Measurements from ENCODE around the gene UNC45B.
"Not testable (repeated sequence)": the region's sequence is repeated elsewhere in the genome, so short reads cannot be mapped to it uniquely, and the experiment has no call there.

Gene UNC45B, protein sequence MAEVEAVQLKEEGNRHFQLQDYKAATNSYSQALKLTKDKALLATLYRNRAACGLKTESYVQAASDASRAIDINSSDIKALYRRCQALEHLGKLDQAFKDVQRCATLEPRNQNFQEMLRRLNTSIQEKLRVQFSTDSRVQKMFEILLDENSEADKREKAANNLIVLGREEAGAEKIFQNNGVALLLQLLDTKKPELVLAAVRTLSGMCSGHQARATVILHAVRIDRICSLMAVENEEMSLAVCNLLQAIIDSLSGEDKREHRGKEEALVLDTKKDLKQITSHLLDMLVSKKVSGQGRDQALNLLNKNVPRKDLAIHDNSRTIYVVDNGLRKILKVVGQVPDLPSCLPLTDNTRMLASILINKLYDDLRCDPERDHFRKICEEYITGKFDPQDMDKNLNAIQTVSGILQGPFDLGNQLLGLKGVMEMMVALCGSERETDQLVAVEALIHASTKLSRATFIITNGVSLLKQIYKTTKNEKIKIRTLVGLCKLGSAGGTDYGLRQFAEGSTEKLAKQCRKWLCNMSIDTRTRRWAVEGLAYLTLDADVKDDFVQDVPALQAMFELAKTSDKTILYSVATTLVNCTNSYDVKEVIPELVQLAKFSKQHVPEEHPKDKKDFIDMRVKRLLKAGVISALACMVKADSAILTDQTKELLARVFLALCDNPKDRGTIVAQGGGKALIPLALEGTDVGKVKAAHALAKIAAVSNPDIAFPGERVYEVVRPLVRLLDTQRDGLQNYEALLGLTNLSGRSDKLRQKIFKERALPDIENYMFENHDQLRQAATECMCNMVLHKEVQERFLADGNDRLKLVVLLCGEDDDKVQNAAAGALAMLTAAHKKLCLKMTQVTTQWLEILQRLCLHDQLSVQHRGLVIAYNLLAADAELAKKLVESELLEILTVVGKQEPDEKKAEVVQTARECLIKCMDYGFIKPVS

GRCh38 chr17:35147375-35147905, at the start of gene UNC45B:
Gene UNC45B (plus strand): TSS chr17:35147817. CDS start chr17:35148264, 447 bp downstream.
- no peak for DNase-seq

GRCh38 chr17:35099908-35100307, 47.7 kb upstream of the UNC45B start:
- DNase-seq, result no peak

- DNase-seq, result no peak
Measured at GRCh38 chr17:35101036-35101435, 46.6 kb upstream of the UNC45B start.

DNA sequence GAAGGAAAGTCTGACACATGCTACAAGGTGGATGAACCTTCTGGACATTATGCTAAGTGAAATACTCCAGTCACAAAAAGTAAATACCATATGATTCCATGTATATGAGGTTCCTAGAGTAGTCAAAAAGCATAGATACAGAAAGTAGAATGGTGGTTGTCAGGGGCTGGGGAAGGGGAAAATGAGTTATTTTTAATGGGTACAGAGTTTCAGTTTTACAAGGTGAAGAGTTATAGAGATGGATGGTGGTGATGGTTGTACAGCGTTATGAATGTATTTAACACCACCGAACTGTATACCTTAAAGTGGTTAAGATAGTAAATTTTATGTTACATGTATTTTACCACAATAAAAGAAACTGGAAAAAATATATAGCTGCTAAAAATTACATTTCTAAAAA, 45.9 kb upstream of the UNC45B start:
- DNase-seq, result no peak

GRCh38 chr17:35103271-35103670, 44.3 kb upstream of the UNC45B start:
- DNase-seq, result no peak

DNA sequence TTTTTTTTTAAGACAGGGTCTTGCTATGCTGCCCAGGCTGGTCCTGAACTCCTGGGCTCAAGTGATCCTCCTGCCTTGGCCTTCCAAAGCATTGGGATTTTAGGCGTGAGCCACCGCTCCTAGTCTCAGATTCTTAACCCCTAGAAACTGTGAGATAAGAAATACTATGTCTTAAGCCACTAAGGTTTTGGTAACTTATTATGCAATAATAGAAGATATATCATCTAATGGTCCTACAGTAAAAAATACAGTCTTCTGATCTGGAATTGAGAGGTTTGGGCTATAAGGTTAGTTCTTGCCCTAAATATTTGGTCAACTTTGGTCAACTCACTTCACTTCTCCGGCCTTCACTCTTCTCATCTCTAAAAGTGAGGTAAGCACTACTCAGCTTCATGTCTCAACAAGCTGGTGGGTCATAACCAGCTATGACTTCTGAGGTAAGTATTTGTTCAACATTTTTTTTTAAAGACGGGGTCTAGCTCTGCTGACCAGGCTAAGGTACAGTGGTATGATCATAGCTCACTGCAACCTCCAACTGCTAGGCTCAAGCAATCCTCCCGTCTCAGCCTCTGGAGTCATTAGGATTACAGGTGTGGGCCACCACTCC, 42.7 kb upstream of the UNC45B start:
- no peak for DNase-seq

DNA sequence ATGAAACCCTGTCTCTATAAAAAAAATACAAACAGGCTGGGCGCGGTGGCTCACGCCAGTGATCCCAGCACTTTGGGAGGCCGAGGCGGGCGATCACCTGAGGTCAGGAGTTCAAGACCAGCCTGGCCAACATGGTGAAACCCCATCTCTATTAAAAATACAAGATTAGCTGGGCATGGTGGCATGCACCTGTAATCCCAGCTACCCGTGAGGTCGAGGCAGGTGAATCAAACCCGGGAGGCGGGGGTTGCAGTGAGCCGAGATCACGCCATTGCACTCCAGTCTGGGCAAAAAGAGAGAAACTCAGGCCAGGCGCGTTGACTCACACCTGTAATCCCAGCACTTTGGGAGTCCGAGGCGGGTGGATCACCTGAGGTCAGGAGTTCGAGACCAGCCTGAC, 36.8 kb upstream of the UNC45B start:
- not testable (repeated sequence) for DNase-seq

- DNase-seq, result no peak
Measured at GRCh38 chr17:35116845-35117244, 30.8 kb upstream of the UNC45B start.

DNA sequence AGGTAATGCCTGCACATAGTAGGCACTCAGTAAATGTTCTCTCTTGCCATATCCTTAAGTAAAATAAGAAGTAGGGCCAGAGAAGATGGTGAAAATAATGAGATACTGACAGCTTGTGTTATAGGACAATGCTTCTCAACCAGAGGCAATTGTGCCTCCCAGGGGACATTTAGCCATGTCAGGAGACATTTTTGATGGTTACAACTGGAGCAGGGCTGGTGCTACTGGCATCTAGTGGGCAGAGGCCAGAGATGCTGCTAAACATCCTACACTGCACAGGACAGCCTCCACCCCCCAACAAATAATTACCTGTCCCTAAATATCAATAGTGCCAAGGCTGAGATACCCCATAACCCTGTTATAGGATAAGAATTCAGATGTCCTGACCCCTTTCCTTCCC, 29.6 kb upstream of the UNC45B start:
- peak in 1 of 6 experiments; percentile 8 for DNase-seq

GRCh38 chr17:35119370-35120165, 28.0 kb upstream of the UNC45B start, which contains the start of gene RAD51D:
Gene RAD51D (minus strand): TSS chr17:35119860. CDS start chr17:35119613, 247 bp downstream.
- peak; percentile 62 to 87 (median 74) for DNase-seq

DNA sequence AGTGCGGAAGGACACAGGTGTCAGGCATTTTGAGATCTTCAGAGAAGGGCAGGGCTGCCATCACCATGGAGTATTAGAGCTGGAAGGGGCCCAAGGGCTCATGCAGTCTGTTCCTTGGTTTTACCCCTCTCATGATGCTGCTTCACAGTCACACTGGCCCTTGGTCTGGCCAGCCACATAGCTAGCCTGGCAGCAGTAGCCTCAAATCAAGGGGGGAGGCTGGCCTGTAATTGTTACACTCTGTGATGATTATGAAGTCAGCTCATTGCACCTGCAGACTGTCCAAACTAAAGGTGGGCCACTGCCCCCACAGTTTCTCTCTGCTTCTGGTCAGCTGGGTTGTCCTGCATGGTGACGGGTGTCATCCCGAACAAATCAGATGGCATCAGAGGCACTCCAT, 26.3 kb upstream of the UNC45B start, which contains the start of gene FNDC8:
Gene FNDC8 (plus strand): TSS at position 301 of the 400 bp plus-strand sequence. CDS start 79 bp downstream, at position 380.
- DNase-seq, result no peak

- no peak for DNase-seq
Measured at GRCh38 chr17:35127751-35128514, 19.7 kb upstream of the UNC45B start.

DNA sequence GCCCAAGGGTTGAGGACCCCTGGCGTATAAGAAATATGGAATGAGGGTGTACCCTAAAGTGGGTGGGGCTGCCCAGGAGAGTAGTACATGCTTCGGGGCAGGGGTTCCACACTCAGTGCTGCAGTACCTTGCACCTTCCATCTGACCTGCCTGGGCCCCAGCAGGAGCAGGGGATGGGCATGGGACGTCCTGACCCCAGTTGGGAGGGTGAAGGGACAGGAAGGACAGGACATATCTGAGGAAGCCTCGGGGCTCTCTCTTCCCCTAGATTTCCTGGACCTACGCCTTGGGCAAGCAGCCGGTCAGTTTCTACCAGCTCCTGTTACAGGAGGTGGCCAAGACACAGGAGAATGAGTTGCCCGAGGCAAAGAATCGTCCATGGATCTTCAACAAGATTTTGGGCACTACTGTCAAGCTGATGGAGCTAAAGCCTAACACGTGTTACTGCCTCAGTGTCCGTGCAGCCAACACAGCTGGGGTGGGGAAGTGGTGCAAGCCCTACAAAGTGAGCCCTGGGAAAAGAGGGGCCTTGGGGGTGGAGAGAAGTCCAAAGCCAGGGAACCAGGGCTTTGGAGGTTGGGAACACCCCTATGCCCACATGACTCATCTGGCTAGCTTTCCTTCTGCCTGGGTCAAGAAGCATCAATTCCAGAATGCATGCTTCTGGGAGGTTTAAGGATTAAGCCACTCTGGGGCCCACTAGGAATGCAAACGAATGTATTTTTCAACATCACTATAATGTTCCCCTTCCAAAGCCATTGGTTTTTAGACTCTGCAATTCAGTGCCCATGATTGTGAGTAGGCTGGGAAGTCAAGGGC, 18.3 kb upstream of the UNC45B start:
- DNase-seq, result no peak

- DNase-seq, result no peak
Measured at GRCh38 chr17:35129973-35130351, 17.7 kb upstream of the UNC45B start.

GRCh38 chr17:35130392-35130791, 17.2 kb upstream of the UNC45B start:
- DNase-seq, result no peak

- no peak for DNase-seq
Measured at GRCh38 chr17:35132099-35132498, 15.5 kb upstream of the UNC45B start.

DNA sequence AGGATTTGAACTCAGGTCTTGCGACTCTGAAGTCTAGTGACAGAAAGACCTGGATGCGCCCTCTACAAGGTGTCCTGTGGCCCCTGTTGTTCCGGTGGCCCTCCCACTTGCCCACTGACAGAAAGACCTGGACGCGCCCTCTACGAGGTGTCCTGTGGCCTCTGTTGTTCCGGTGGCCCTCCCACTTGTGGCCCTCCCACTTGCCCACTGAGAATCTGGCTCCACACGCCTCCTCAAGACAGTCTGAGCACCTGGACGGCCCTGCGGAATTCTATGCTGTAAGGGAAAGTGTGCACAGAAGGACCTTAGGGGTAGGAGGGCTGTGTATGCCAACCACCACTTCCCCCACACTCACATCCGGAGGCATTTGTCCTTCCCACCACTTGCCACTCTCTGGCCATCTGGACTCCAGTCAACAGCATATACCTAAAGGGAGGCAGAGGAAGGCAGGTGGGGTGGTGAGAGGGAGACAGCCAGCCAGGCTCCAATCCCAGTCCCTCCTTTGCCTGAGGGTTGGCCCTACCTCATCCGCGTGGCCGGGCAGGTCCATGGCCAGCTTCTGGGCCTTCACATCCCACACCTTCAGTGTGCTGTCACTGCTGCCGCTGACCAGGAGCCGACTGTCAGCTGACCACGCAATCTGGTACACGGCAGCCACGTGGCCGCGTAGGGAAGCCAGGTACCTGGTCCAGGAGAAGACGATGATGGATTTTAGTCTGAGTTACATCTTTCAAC, 14.6 kb upstream of the UNC45B start:
- DNase-seq, result no peak

DNA sequence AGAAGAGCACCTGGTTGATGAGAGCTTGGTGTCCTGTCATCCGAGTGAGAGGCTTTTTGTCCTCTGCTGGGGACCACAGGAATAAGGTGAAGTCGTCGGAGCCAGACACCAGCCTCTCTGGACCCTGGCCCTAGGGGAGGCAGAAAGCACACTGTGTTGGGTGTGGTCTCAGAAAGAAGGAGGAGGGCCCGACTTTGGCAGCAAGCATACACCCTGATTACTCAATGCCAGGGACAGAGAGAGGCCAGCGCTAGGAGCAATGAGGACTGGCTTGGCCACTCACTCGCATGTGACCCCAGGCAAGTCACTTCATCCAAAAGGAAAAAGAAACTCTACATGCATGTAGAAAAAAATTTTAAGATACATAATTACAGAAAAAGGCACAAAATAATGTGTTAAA, 12.3 kb upstream of the UNC45B start:
- DNase-seq, result no peak

DNA sequence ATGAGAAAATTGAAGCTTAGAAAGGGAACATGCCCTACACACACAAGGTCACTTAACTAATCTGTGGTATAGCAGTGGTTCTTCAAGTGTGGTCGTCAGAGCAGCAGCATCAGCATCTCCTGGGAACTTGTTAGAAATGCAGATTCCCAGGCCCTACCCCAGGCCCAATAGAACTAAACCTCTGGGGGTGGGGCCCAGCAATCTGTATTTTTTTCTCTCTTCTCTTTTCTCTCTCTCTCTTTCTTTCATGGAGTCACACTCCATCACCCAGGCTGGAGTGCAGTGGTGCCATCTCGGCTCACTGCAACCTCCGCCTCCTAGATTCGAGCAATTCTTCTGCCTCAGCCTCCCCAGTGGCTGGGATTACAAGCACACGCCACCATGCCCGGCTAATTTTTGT, 9.4 kb upstream of the UNC45B start:
- DNase-seq, result no peak

All from stimulated activated naive CD4-positive, alpha-beta T cell (primary cell).